GM23338 (cell line): ENCODE data around the gene VPS13A. TPM values are rescaled to one million over a fixed set of nuclear protein-coding genes. Genes with fewer than 3 reads are reported as not detected.

Experiments
- ATAC-seq: fragments of 200-7000 bp; cut with Tn5 transposase; 3 replicates; pipeline ENCODE4 v1.9.1; 2020
- DNase-seq: peaks from one replicate; pipeline ENCODE4 v3.0.0-alpha.2; 2015; ENCODE audit warnings: low spot score
- H2AFZ ChIP-seq: fragments of 200-600 bp; sonication (generic); 2 replicates; pipeline ENCODE4 v1.8.0; 2016; ENCODE audit warnings: antibody characterized with exemption, mild to moderate bottlenecking, moderate library complexity
- H3F3A ChIP-seq: fragments of 200-600 bp; sonication (generic); replicated peaks from 2 replicates; pipeline ENCODE4 v1.8.0; 2017; ENCODE audit warnings: antibody characterized with exemption, mixed run types, low read depth
- H3K27ac ChIP-seq: fragments of 200-600 bp; sonication (generic); 2 replicates; pipeline ENCODE4 v1.6.1; 2016; ENCODE audit warnings: low read depth
- H3K27me3 ChIP-seq: fragments of 200-600 bp; sonication (generic); 2 replicates; pipeline ENCODE4 v1.8.0; 2016; ENCODE audit warnings: mild to moderate bottlenecking, mixed run types, moderate library complexity; ENCODE audit not compliant: insufficient read depth
- H3K36me3 ChIP-seq: fragments of 200-600 bp; sonication (generic); 2 replicates; pipeline ENCODE4 v1.8.0; 2016; ENCODE audit warnings: mild to moderate bottlenecking; ENCODE audit not compliant: insufficient read depth
- H3K4me1 ChIP-seq: fragments of 200-600 bp; sonication (generic); 2 replicates; pipeline ENCODE4 v1.8.0; 2016; ENCODE audit warnings: mild to moderate bottlenecking, moderate library complexity; ENCODE audit not compliant: insufficient read depth
- H3K4me2 ChIP-seq: fragments of 200-600 bp; sonication (generic); 2 replicates; pipeline ENCODE4 v1.7.1; 2017; ENCODE audit warnings: mixed run types
- H3K4me3 ChIP-seq: fragments of 200-600 bp; sonication (generic); 2 replicates; pipeline ENCODE4 v1.6.1; 2016; ENCODE audit warnings: mixed run types
- H3K79me2 ChIP-seq: fragments of 200-600 bp; sonication (generic); replicated peaks from 2 replicates; pipeline ENCODE4 v1.8.0; 2017; ENCODE audit warnings: mild to moderate bottlenecking; ENCODE audit not compliant: insufficient read depth
- H3K9me2 ChIP-seq: fragments of 200-600 bp; sonication (generic); 2 replicates; pipeline ENCODE4 v1.8.0; 2017; ENCODE audit not compliant: insufficient read depth
- H4K20me1 ChIP-seq: fragments of 200-600 bp; sonication (generic); replicated peaks from 2 replicates; pipeline ENCODE4 v1.8.0; 2017; ENCODE audit warnings: mild to moderate bottlenecking; ENCODE audit not compliant: insufficient read depth
- H3K27ac Mint-ChIP-seq: 2 replicates; pipeline ENCODE4 v1.8.0; 2020; ENCODE audit warnings: inconsistent platforms, mild to moderate bottlenecking, moderate library complexity, mixed read lengths
- H3K27me3 Mint-ChIP-seq: 3 replicates; pipeline ENCODE4 v1.8.0; 2022; ENCODE audit warnings: low read depth, mild to moderate bottlenecking, moderate library complexity, mixed read lengths, inconsistent platforms; ENCODE audit not compliant: insufficient read depth, poor library complexity
- H3K36me3 Mint-ChIP-seq: 3 replicates; pipeline ENCODE4 v1.8.0; 2021; ENCODE audit warnings: low read depth, mild to moderate bottlenecking, inconsistent platforms, moderate library complexity, mixed read lengths
- H3K4me1 Mint-ChIP-seq: 3 replicates; pipeline ENCODE4 v1.8.0; 2020; ENCODE audit warnings: mild to moderate bottlenecking, inconsistent platforms, mixed read lengths
- H3K4me3 Mint-ChIP-seq: 3 replicates; pipeline ENCODE4 v1.8.0; 2021; ENCODE audit warnings: moderate library complexity, mild to moderate bottlenecking, inconsistent platforms, mixed read lengths
- H3K9me3 Mint-ChIP-seq: 3 replicates; pipeline ENCODE4 v1.8.0; 2020; ENCODE audit warnings: moderate library complexity, mild to moderate bottlenecking, inconsistent platforms, mixed read lengths
- CREB1 ChIP-seq: fragments of 250-450 bp; sonication (Bioruptor Pico); IDR thresholded peaks from 2 replicates; pipeline ENCODE4 v1.5.0; 2020; ENCODE audit warnings: low read depth, mild to moderate bottlenecking, moderate library complexity
- EZH2 ChIP-seq: fragments of 200-600 bp; sonication (generic); IDR thresholded peaks from one replicate; pipeline ENCODE4 v1.8.0; 2017; ENCODE audit warnings: antibody characterized with exemption, mild to moderate bottlenecking, low read depth; ENCODE audit not compliant: unreplicated experiment
- EZH2phosphoT487 ChIP-seq: fragments of 200-600 bp; sonication (generic); IDR thresholded peaks from one replicate; pipeline ENCODE4 v1.8.1; 2018; ENCODE audit warnings: antibody characterized with exemption; ENCODE audit not compliant: unreplicated experiment
- JUNB ChIP-seq: IDR thresholded peaks from one replicate; pipeline ENCODE4 v1.6.1; 2016; ENCODE audit warnings: antibody characterized with exemption; ENCODE audit not compliant: unreplicated experiment
- NANOG ChIP-seq: IDR thresholded peaks from 2 replicates; pipeline ENCODE4 v1.6.1; 2016; ENCODE audit warnings: antibody characterized with exemption, borderline replicate concordance
- POLR2AphosphoS5 ChIP-seq: IDR thresholded peaks from 2 replicates; pipeline ENCODE4 v1.6.1; 2016; ENCODE audit warnings: antibody characterized with exemption, low read depth
- STAT1 ChIP-seq: IDR thresholded peaks from one replicate; pipeline ENCODE4 v1.6.1; 2016; ENCODE audit warnings: antibody characterized with exemption; ENCODE audit not compliant: unreplicated experiment
- ZNF114 ChIP-seq: fragments of 250-450 bp; sonication (Bioruptor Pico); IDR thresholded peaks from 2 replicates; pipeline ENCODE4 v1.5.0; 2020; ENCODE audit warnings: mild to moderate bottlenecking, moderate library complexity
- ZNF331 ChIP-seq: fragments of 250-450 bp; sonication (Bioruptor Pico); IDR thresholded peaks from 2 replicates; pipeline ENCODE4 v1.5.0; 2020; ENCODE audit warnings: low read depth, mild to moderate bottlenecking, moderate library complexity
- polyA plus RNA-seq: library from polyadenylated mRNA; unstranded; fragments of >200 nt; fragmentation: Nextera tagmentation; extraction: Ambion mirVana; gene quantifications from 2 replicates; pipeline ENCODE4 v1.2.1, GENCODE V29; 2016
- total RNA-seq: library from RNA; depleted of rRNA; stranded (reverse); fragments of >200 nt; shearing (Covaris generic); gene quantifications from 2 replicates; pipeline ENCODE4 v1.2.3, GENCODE V29; 2014
- TF ChIP-seq, protein P1 (sequence below), 2 experiments: fragments of 200-600 bp in 1 of 2; sonication (generic) in 1 of 2; conservative IDR thresholded peaks; 2 replicates each; pipeline versions ENCODE4 v1.5.1 to v1.6.1; 2016 to 2017; ENCODE audit warnings: antibody characterized with exemption in 2 of 2, low read depth in 2 of 2, mild to moderate bottlenecking in 2 of 2, moderate library complexity in 1 of 2
- TF ChIP-seq, protein P2 (sequence below): IDR thresholded peaks from 2 replicates; pipeline ENCODE4 v1.6.1; 2016; ENCODE audit warnings: antibody characterized with exemption
- TF ChIP-seq, protein P3 (sequence below): IDR thresholded peaks from one replicate; pipeline ENCODE4 v1.6.1; 2018; ENCODE audit warnings: antibody characterized with exemption; ENCODE audit not compliant: unreplicated experiment
- TF ChIP-seq, protein P4 (sequence below): fragments of 250-450 bp; sonication (Bioruptor Pico); IDR thresholded peaks from 2 replicates; pipeline ENCODE4 v1.5.0; 2020; ENCODE audit warnings: mild to moderate bottlenecking, moderate library complexity

Gene VPS13A
- total and polyA plus RNA-seq, 2 experiments from 2014 or later, result 45.9 to 68.1 TPM

DNA sequence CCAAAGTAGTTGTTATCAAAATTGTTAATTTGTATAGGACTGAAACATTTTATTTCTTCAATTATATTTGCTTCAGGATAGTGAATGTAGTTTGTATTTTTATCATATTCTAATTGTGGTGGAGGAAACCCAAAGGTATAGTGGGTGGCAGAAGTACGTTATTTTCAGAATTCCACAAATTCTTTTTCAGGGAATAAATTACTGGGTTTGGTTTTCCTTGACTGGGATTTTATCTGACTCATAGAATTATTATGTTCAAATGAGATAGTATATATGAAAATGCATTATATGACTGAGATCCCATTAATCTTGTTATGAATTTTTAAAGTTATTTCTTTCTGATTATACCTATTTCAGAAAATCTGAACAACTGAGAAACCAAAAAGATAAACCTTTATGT lies 73.7 kb downstream of the VPS13A start:
- no peak overlapping the region for H3K4me3 Mint-ChIP-seq
- H3K4me3 ChIP-seq, result no peak overlapping the region
- H2AFZ ChIP-seq, result no peak overlapping the region
- no peaks in the 10 kb centered on the region for H3K27me3 Mint-ChIP-seq
- no peaks in the 10 kb centered on the region for H3F3A ChIP-seq
- DNase-seq, result no peak
- H3K9me3 Mint-ChIP-seq, result no peaks in the 10 kb centered on the region
- no peak overlapping the region for H3K27ac Mint-ChIP-seq
- H3K4me1 ChIP-seq, result peaks cover 20% of the 10 kb centered on the region
- ATAC-seq, result no peak
- H3K9me2 ChIP-seq, result no peaks in the 10 kb centered on the region
- TF ChIP-seq, protein P1, sequence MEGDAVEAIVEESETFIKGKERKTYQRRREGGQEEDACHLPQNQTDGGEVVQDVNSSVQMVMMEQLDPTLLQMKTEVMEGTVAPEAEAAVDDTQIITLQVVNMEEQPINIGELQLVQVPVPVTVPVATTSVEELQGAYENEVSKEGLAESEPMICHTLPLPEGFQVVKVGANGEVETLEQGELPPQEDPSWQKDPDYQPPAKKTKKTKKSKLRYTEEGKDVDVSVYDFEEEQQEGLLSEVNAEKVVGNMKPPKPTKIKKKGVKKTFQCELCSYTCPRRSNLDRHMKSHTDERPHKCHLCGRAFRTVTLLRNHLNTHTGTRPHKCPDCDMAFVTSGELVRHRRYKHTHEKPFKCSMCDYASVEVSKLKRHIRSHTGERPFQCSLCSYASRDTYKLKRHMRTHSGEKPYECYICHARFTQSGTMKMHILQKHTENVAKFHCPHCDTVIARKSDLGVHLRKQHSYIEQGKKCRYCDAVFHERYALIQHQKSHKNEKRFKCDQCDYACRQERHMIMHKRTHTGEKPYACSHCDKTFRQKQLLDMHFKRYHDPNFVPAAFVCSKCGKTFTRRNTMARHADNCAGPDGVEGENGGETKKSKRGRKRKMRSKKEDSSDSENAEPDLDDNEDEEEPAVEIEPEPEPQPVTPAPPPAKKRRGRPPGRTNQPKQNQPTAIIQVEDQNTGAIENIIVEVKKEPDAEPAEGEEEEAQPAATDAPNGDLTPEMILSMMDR (conservative IDR thresholded peaks at IDR 0.05; ENCODE audit: low read depth in 2 of 2), result no peak
- TF ChIP-seq CREB1 (no peak), JUNB (no peak), EZH2 (no peak), POLR2AphosphoS5 (no peak), STAT1 (no peak), EZH2phosphoT487 (no peak), ZNF114 (no peak), ZNF331 (CRISPR knock-in tag) (no peak), NANOG (no peak)
- TF ChIP-seq, protein P2, sequence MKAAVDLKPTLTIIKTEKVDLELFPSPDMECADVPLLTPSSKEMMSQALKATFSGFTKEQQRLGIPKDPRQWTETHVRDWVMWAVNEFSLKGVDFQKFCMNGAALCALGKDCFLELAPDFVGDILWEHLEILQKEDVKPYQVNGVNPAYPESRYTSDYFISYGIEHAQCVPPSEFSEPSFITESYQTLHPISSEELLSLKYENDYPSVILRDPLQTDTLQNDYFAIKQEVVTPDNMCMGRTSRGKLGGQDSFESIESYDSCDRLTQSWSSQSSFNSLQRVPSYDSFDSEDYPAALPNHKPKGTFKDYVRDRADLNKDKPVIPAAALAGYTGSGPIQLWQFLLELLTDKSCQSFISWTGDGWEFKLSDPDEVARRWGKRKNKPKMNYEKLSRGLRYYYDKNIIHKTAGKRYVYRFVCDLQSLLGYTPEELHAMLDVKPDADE, result no peak
- TF ChIP-seq, protein P3, sequence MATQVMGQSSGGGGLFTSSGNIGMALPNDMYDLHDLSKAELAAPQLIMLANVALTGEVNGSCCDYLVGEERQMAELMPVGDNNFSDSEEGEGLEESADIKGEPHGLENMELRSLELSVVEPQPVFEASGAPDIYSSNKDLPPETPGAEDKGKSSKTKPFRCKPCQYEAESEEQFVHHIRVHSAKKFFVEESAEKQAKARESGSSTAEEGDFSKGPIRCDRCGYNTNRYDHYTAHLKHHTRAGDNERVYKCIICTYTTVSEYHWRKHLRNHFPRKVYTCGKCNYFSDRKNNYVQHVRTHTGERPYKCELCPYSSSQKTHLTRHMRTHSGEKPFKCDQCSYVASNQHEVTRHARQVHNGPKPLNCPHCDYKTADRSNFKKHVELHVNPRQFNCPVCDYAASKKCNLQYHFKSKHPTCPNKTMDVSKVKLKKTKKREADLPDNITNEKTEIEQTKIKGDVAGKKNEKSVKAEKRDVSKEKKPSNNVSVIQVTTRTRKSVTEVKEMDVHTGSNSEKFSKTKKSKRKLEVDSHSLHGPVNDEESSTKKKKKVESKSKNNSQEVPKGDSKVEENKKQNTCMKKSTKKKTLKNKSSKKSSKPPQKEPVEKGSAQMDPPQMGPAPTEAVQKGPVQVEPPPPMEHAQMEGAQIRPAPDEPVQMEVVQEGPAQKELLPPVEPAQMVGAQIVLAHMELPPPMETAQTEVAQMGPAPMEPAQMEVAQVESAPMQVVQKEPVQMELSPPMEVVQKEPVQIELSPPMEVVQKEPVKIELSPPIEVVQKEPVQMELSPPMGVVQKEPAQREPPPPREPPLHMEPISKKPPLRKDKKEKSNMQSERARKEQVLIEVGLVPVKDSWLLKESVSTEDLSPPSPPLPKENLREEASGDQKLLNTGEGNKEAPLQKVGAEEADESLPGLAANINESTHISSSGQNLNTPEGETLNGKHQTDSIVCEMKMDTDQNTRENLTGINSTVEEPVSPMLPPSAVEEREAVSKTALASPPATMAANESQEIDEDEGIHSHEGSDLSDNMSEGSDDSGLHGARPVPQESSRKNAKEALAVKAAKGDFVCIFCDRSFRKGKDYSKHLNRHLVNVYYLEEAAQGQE, result no peak
- TF ChIP-seq, protein P4, sequence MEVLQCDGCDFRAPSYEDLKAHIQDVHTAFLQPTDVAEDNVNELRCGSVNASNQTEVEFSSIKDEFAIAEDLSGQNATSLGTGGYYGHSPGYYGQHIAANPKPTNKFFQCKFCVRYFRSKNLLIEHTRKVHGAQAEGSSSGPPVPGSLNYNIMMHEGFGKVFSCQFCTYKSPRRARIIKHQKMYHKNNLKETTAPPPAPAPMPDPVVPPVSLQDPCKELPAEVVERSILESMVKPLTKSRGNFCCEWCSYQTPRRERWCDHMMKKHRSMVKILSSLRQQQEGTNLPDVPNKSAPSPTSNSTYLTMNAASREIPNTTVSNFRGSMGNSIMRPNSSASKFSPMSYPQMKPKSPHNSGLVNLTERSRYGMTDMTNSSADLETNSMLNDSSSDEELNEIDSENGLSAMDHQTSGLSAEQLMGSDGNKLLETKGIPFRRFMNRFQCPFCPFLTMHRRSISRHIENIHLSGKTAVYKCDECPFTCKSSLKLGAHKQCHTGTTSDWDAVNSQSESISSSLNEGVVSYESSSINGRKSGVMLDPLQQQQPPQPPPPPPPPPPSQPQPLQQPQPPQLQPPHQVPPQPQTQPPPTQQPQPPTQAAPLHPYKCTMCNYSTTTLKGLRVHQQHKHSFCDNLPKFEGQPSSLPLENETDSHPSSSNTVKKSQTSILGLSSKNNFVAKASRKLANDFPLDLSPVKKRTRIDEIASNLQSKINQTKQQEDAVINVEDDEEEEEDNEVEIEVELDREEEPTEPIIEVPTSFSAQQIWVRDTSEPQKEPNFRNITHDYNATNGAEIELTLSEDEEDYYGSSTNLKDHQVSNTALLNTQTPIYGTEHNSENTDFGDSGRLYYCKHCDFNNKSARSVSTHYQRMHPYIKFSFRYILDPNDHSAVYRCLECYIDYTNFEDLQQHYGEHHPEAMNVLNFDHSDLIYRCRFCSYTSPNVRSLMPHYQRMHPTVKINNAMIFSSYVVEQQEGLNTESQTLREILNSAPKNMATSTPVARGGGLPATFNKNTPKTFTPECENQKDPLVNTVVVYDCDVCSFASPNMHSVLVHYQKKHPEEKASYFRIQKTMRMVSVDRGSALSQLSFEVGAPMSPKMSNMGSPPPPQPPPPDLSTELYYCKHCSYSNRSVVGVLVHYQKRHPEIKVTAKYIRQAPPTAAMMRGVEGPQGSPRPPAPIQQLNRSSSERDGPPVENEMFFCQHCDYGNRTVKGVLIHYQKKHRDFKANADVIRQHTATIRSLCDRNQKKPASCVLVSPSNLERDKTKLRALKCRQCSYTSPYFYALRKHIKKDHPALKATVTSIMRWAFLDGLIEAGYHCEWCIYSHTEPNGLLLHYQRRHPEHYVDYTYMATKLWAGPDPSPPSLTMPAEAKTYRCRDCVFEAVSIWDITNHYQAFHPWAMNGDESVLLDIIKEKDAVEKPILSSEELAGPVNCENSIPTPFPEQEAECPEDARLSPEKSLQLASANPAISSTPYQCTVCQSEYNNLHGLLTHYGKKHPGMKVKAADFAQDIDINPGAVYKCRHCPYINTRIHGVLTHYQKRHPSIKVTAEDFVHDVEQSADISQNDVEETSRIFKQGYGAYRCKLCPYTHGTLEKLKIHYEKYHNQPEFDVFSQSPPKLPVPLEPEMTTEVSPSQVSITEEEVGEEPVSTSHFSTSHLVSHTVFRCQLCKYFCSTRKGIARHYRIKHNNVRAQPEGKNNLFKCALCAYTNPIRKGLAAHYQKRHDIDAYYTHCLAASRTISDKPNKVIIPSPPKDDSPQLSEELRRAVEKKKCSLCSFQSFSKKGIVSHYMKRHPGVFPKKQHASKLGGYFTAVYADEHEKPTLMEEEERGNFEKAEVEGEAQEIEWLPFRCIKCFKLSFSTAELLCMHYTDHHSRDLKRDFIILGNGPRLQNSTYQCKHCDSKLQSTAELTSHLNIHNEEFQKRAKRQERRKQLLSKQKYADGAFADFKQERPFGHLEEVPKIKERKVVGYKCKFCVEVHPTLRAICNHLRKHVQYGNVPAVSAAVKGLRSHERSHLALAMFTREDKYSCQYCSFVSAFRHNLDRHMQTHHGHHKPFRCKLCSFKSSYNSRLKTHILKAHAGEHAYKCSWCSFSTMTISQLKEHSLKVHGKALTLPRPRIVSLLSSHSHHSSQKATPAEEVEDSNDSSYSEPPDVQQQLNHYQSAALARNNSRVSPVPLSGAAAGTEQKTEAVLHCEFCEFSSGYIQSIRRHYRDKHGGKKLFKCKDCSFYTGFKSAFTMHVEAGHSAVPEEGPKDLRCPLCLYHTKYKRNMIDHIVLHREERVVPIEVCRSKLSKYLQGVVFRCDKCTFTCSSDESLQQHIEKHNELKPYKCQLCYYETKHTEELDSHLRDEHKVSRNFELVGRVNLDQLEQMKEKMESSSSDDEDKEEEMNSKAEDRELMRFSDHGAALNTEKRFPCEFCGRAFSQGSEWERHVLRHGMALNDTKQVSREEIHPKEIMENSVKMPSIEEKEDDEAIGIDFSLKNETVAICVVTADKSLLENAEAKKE (CRISPR knock-in tag), result no peak
- no peaks in the 10 kb centered on the region for H3K27me3 ChIP-seq
- no peak overlapping the region for H3K4me2 ChIP-seq
- no peak overlapping the region for H3K27ac ChIP-seq
- H3K4me1 Mint-ChIP-seq, result peaks cover 19% of the 10 kb centered on the region
- peaks cover 12% of the 10 kb centered on the region; the same call in 2 of the 3 replicates for H3K36me3 Mint-ChIP-seq
- no peaks in the 10 kb centered on the region for H4K20me1 ChIP-seq
- H3K79me2 ChIP-seq, result no peaks in the 10 kb centered on the region
- no peaks in the 10 kb centered on the region for H3K36me3 ChIP-seq
